Liver (tissue), 9 donors: ENCODE results near the gene DIP2C. TPM values are rescaled to one million over a fixed set of nuclear protein-coding genes. Genes with fewer than 3 reads are reported as not detected.

ENCODE experiments used
- DNase-seq: peaks from one replicate; pipeline ENCODE4 v3.0.0-alpha.2; 2017; ENCODE audit warnings: low spot score
- H3K27ac ChIP-seq, 2 donors: one replicate each; pipeline ENCODE4 v1.7.0; 2013; ENCODE audit warnings: inconsistent platforms in 2 of 2, low read length in 2 of 2, control low read depth in 1 of 2, low read depth in 1 of 2, mild to moderate bottlenecking in 1 of 2
- H3K27me3 ChIP-seq, 4 donors: one replicate each; pipeline versions ENCODE4 v1.6.1 to v1.7.0; 2013; ENCODE audit warnings: low read length in 3 of 4, inconsistent platforms in 1 of 4, mild to moderate bottlenecking in 1 of 4, moderate library complexity in 1 of 4; ENCODE audit not compliant: control insufficient read depth in 4 of 4, insufficient read depth in 4 of 4
- H3K36me3 ChIP-seq, 4 donors: one replicate each; pipeline versions ENCODE4 v1.6.1 to v1.7.0; 2013; ENCODE audit warnings: low read length in 3 of 4, mild to moderate bottlenecking in 3 of 4, low read depth in 1 of 4, moderate library complexity in 1 of 4; ENCODE audit not compliant: control insufficient read depth in 4 of 4, insufficient read depth in 3 of 4
- H3K4me1 ChIP-seq, 4 donors: one replicate each; pipeline versions ENCODE4 v1.6.1 to v1.7.0; 2013; ENCODE audit warnings: low read length in 3 of 4, mild to moderate bottlenecking in 3 of 4, moderate library complexity in 1 of 4; ENCODE audit not compliant: control insufficient read depth in 4 of 4, insufficient read depth in 4 of 4
- H3K4me3 ChIP-seq, 3 donors: one replicate each; pipeline versions ENCODE4 v1.6.1 to v1.7.0; 2013; ENCODE audit warnings: low read length in 3 of 3, control low read depth in 1 of 3, low read depth in 1 of 3, mild to moderate bottlenecking in 1 of 3
- H3K9ac ChIP-seq, 2 donors: one replicate each; pipeline ENCODE4 v1.7.0; 2013; ENCODE audit warnings: low read length in 2 of 2, mild to moderate bottlenecking in 2 of 2, moderate library complexity in 2 of 2, control low read depth in 1 of 2, low read depth in 1 of 2
- H3K9me3 ChIP-seq, 4 donors: one replicate each; pipeline versions ENCODE4 v1.6.1 to v1.7.0; 2013; ENCODE audit warnings: low read length in 3 of 4; ENCODE audit not compliant: control insufficient read depth in 4 of 4
- ATF3 ChIP-seq: IDR thresholded peaks from 2 replicates; pipeline ENCODE4 v1.6.1; 2016; ENCODE audit warnings: antibody characterized with exemption
- CTCF ChIP-seq: fragments of 150-350 bp; IDR thresholded peaks from 2 replicates; pipeline ENCODE4 v1.5.1; 2017; ENCODE audit warnings: improper control_type of control experiment, low read depth, low read length; ENCODE audit not compliant: missing input control
- EGR1 ChIP-seq, 2 donors: IDR thresholded peaks; 2 replicates each; pipeline ENCODE4 v1.6.1; 2016 to 2018; ENCODE audit warnings: antibody characterized with exemption in 2 of 2, low read depth in 2 of 2
- FOXA1 ChIP-seq: IDR thresholded peaks from 2 replicates; pipeline ENCODE4 v1.6.1; 2016; ENCODE audit warnings: antibody characterized with exemption
- FOXA2 ChIP-seq: IDR thresholded peaks from 2 replicates; pipeline ENCODE4 v1.6.1; 2016; ENCODE audit warnings: antibody characterized with exemption
- GABPA ChIP-seq, 2 donors: IDR thresholded peaks in 1 of 2; conservative IDR thresholded peaks in 1 of 2; 2 replicates each; pipeline ENCODE4 v1.6.1; 2016; ENCODE audit warnings: antibody characterized with exemption in 2 of 2, mild to moderate bottlenecking in 1 of 2, moderate library complexity in 1 of 2
- HNF4A ChIP-seq, 2 donors: conservative IDR thresholded peaks; 2 replicates each; pipeline ENCODE4 v1.6.1; 2016; ENCODE audit warnings: antibody characterized with exemption in 2 of 2, mild to moderate bottlenecking in 2 of 2
- HNF4G ChIP-seq: IDR thresholded peaks from 2 replicates; pipeline ENCODE4 v1.6.1; 2016; ENCODE audit warnings: antibody characterized with exemption
- JUND ChIP-seq, 2 donors: IDR thresholded peaks; 2 replicates each; pipeline ENCODE4 v1.6.1; 2016; ENCODE audit warnings: antibody characterized with exemption in 2 of 2
- MAX ChIP-seq: IDR thresholded peaks from 2 replicates; pipeline ENCODE4 v1.6.1; 2016; ENCODE audit warnings: antibody characterized with exemption
- NR2F2 ChIP-seq: IDR thresholded peaks from 2 replicates; pipeline ENCODE4 v1.6.1; 2016; ENCODE audit warnings: antibody characterized with exemption
- RAD21 ChIP-seq, 2 donors: IDR thresholded peaks; 2 replicates each; pipeline ENCODE4 v1.6.1; 2016; ENCODE audit warnings: antibody characterized with exemption in 2 of 2, mild to moderate bottlenecking in 2 of 2
- REST ChIP-seq: IDR thresholded peaks from 2 replicates; pipeline ENCODE4 v1.6.1; 2016; ENCODE audit warnings: antibody characterized with exemption, mild to moderate bottlenecking
- RXRA ChIP-seq, 2 donors: IDR thresholded peaks; 2 replicates each; pipeline ENCODE4 v1.6.1; 2017 to 2018; ENCODE audit warnings: antibody characterized with exemption in 2 of 2, mild to moderate bottlenecking in 1 of 2
- SP1 ChIP-seq: IDR thresholded peaks from 2 replicates; pipeline ENCODE4 v1.6.1; 2018; ENCODE audit warnings: antibody characterized with exemption, mild to moderate bottlenecking
- TAF1 ChIP-seq: conservative IDR thresholded peaks from 2 replicates; pipeline ENCODE4 v1.6.1; 2016; ENCODE audit warnings: antibody characterized with exemption, mild to moderate bottlenecking
- YY1 ChIP-seq: IDR thresholded peaks from 2 replicates; pipeline ENCODE4 v1.6.1; 2016; ENCODE audit warnings: antibody characterized with exemption, mild to moderate bottlenecking
- ZBTB33 ChIP-seq: IDR thresholded peaks from 2 replicates; pipeline ENCODE4 v1.6.1; 2016; ENCODE audit warnings: antibody characterized with exemption
- WGBS: extraction: QIAGEN DNeasy Blood & Tissue Kit; methylation state at CpG from one replicate; pipeline ENCODE4 v1.1.7; 2013; 5-methylcytosine and 5-hydroxymethylcytosine counted together
- polyA plus RNA-seq, 2 donors: library from polyadenylated mRNA; stranded (reverse) in 1 of 2; unstranded in 1 of 2; fragments of 200-250 nt in 1 of 2; fragments of >200 nt in 1 of 2; fragmentation: Nextera tagmentation in 1 of 2; extraction: Ambion mirVana in 1 of 2; gene quantifications; one replicate each; pipeline versions ENCODE4 v1.2.1 to v1.2.3, GENCODE V29; 2013 to 2015
- total RNA-seq, 2 donors: library from RNA; depleted of rRNA; stranded (reverse); fragments of >200 nt; gene quantifications; one replicate each; pipeline ENCODE4 v1.2.3, GENCODE V29; 2014
- donor health status: healthy.
- donor health status: healthy.
- donor health status: healthy.
- donor health status: healthy.
- donor health status: healthy.

DIP2C gene
- total and polyA plus RNA-seq, 4 donors = 4.2 to 12.2 (median 5.7) TPM

GRCh38 chr10:232878-233277 is 456.6 kb downstream of the DIP2C start:
- Histone ChIP-seq H3K9me3 (no peaks in the 10 kb centered on the region), H3K27ac (no peak overlapping the region), H3K36me3 (peaks cover 0 to 5% (median 2%) of the 10 kb centered on the region in 4 donors), H3K27me3 (no peaks in the 10 kb centered on the region), H3K4me1 (peaks cover 0 to 1% (median 0%) of the 10 kb centered on the region in 4 donors), H3K9ac (no peak overlapping the region), H3K4me3 (no peak overlapping the region)
- TF ChIP-seq TAF1 (no peak), CTCF (no peak), YY1 (no peak), EGR1 (IDR thresholded peaks at IDR 0.05; ENCODE audit: low read depth in 2 of 2) (no peak), RXRA (IDR thresholded peaks at IDR 0.05) (no peak), MAX (no peak), GABPA (IDR thresholded peaks at IDR 0.05 in 1 of 2, conservative IDR thresholded peaks at IDR 0.05 in 1 of 2) (no peak), FOXA2 (no peak), JUND (IDR thresholded peaks at IDR 0.05) (no peak), ZBTB33 (no peak), RAD21 (IDR thresholded peaks at IDR 0.05) (no peak), ATF3 (no peak), FOXA1 (no peak), HNF4A (conservative IDR thresholded peaks at IDR 0.05) (no peak), HNF4G (no peak), NR2F2 (no peak), REST (no peak), SP1 (no peak)
- DNase-seq = no peak
- 98% methylated on average over 11 of the region's 11 CpGs for WGBS
